Panc1 (cell line): Measurements from ENCODE around the gene CRTAC1. TPM values are rescaled to one million over a fixed set of nuclear protein-coding genes. Genes with fewer than 3 reads are reported as not detected.

Experiments used
- ATAC-seq: fragments of 200-7000 bp; cut with Tn5 transposase; 2 replicates; pipeline ENCODE4 v1.9.1; 2020; ENCODE audit warnings: mild to moderate bottlenecking, moderate library complexity
- BruUV-seq: library from RNA; stranded (reverse); fragments of 400-500 nt; replicated peaks from 2 replicates; lab custom pipeline; 2021; lab: Mats Ljungman, UMichigan
- CTCF ChIA-PET: fragments of 300-600 bp; sonication (Branson Sonifier 250); formaldehyde crosslinking; loops from one replicate; lab custom pipeline; 2022; ENCODE audit warnings: antibody characterized with exemption; lab: Charles Lee
- POLR2A ChIA-PET: fragments of 300-600 bp; sonication (Branson Sonifier 250); formaldehyde crosslinking; loops from one replicate; lab custom pipeline; 2022; ENCODE audit warnings: antibody characterized with exemption; lab: Charles Lee
- DNase-seq: peaks from one replicate; pipeline ENCODE4 v3.0.0-alpha.2; 2010; ENCODE audit warnings: low read depth, low spot score
- H3K27ac ChIP-seq: 2 replicates; pipeline ENCODE4 v1.5.1; 2011; ENCODE audit warnings: mild to moderate bottlenecking, low read length, inconsistent platforms
- H3K27me3 ChIP-seq: fragments of 200-500 bp; sonication (Bioruptor generic); 2 replicates; pipeline ENCODE4 v1.6.0; 2014; ENCODE audit warnings: low read length, inconsistent platforms; ENCODE audit not compliant: control insufficient read depth, insufficient read depth
- H3K36me3 ChIP-seq: fragments of 200-500 bp; sonication (Bioruptor generic); 2 replicates; pipeline ENCODE4 v1.5.1; 2014; ENCODE audit warnings: inconsistent platforms, mild to moderate bottlenecking, low read length, moderate library complexity; ENCODE audit not compliant: control insufficient read depth, insufficient read depth
- H3K4me1 ChIP-seq: 2 replicates; pipeline ENCODE4 v1.5.1; 2011; ENCODE audit warnings: inconsistent platforms, mild to moderate bottlenecking, low read length, moderate library complexity; ENCODE audit not compliant: control insufficient read depth, insufficient read depth
- H3K4me3 ChIP-seq, 2 experiments: 2 replicates each; pipeline ENCODE4 v1.5.1; 2011 to 2012; ENCODE audit warnings: low read depth in 2 of 2, low read length in 2 of 2, mild to moderate bottlenecking in 2 of 2, inconsistent platforms in 1 of 2, moderate library complexity in 1 of 2
- H3K9me3 ChIP-seq: fragments of 200-500 bp; sonication (Bioruptor generic); 2 replicates; pipeline ENCODE4 v1.5.1; 2014; ENCODE audit warnings: low read depth, mild to moderate bottlenecking, inconsistent platforms, low read length, moderate library complexity; ENCODE audit not compliant: control insufficient read depth, insufficient read depth
- POLR2AphosphoS5 ChIP-seq: IDR thresholded peaks from 2 replicates; pipeline ENCODE4 v1.6.1; 2012; ENCODE audit warnings: mild to moderate bottlenecking, low read depth, low read length, moderate library complexity
- SIN3A ChIP-seq: IDR thresholded peaks from 2 replicates; pipeline ENCODE4 v1.6.1; 2012; ENCODE audit warnings: low read depth, mild to moderate bottlenecking, low read length, moderate library complexity, borderline replicate concordance; ENCODE audit not compliant: insufficient read depth
- TCF7L2 ChIP-seq: IDR thresholded peaks from 2 replicates; pipeline ENCODE4 v1.6.1; 2011; ENCODE audit warnings: mild to moderate bottlenecking, low read depth, low read length, inconsistent platforms
- in situ Hi-C: cut with HindIII; loops from 2 replicates; pipeline ENCODE4 v1.10.0; 2016; ENCODE audit warnings: low sequenced_read_pairs, low pct_unique_long_range_greater_than_20kb
- intact Hi-C: fragments of 100-400 bp; cut with micrococcal nuclease; formaldehyde crosslinking; loops from one replicate; pipeline ENCODE4 v1.10.0; 2022; ENCODE audit not compliant: unreplicated experiment
- total RNA-seq: library from RNA; stranded (reverse); gene quantifications from one replicate; pipeline ENCODE4 v1.2.1, GENCODE V29; 2021; ENCODE audit not compliant: unreplicated experiment
- TF ChIP-seq, protein P1 (sequence below), 2 experiments: IDR thresholded peaks; 2 replicates each; pipeline ENCODE4 v1.6.1; 2011 to 2012; ENCODE audit warnings: low read depth in 2 of 2, control low read depth in 1 of 2, low read length in 1 of 2, mild to moderate bottlenecking in 1 of 2, moderate library complexity in 1 of 2; ENCODE audit not compliant: insufficient read depth in 1 of 2
- TF ChIP-seq, protein P2 (sequence below): fragments of 450-650 bp; IDR thresholded peaks from 2 replicates; pipeline ENCODE4 v1.5.1; 2017; ENCODE audit warnings: mild to moderate bottlenecking

CRTAC1 gene
- total RNA-seq, 1 experiment from 2014 or later, result 0.23 TPM

DNA sequence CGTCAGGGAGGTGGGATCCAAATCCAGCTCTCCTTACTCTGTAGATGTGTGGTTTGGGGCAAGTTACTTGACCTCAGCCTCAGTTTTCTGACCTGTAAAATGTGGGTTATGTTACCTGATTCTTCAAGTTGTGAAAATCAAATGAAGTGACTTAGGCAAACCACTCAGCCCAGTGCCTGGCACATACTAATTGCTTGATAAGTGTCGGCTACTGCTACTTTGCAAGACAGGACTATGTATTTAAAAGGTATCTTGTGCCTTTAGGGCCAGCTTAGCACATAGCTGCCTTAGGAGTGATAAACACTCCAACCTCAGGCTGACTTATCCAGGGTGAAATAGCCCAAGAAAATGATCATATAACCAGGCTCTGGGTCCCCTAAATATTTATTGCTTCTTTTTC is 137.9 kb downstream of the CRTAC1 start:
- intact Hi-C loops, result no loop called here
- POLR2A ChIA-PET, result no interaction called here
- Histone ChIP-seq H3K36me3 (no peaks in the 10 kb centered on the region), H3K4me3 (no peak overlapping the region), H3K4me1 (peaks cover 4% of the 10 kb centered on the region; the same call in 1 of the 2 replicates), H3K9me3 (no peaks in the 10 kb centered on the region), H3K27ac (no peak overlapping the region), H3K27me3 (no peaks in the 10 kb centered on the region; the same call in 1 of the 2 replicates)
- BruUV-seq, result no TSS peak
- CTCF ChIA-PET, result no interaction called here
- no peak for DNase-seq
- in situ Hi-C loops, result no loop called here
- ATAC-seq, result no peak
- TF ChIP-seq, protein P1, sequence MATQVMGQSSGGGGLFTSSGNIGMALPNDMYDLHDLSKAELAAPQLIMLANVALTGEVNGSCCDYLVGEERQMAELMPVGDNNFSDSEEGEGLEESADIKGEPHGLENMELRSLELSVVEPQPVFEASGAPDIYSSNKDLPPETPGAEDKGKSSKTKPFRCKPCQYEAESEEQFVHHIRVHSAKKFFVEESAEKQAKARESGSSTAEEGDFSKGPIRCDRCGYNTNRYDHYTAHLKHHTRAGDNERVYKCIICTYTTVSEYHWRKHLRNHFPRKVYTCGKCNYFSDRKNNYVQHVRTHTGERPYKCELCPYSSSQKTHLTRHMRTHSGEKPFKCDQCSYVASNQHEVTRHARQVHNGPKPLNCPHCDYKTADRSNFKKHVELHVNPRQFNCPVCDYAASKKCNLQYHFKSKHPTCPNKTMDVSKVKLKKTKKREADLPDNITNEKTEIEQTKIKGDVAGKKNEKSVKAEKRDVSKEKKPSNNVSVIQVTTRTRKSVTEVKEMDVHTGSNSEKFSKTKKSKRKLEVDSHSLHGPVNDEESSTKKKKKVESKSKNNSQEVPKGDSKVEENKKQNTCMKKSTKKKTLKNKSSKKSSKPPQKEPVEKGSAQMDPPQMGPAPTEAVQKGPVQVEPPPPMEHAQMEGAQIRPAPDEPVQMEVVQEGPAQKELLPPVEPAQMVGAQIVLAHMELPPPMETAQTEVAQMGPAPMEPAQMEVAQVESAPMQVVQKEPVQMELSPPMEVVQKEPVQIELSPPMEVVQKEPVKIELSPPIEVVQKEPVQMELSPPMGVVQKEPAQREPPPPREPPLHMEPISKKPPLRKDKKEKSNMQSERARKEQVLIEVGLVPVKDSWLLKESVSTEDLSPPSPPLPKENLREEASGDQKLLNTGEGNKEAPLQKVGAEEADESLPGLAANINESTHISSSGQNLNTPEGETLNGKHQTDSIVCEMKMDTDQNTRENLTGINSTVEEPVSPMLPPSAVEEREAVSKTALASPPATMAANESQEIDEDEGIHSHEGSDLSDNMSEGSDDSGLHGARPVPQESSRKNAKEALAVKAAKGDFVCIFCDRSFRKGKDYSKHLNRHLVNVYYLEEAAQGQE (IDR thresholded peaks at IDR 0.05; ENCODE audit: insufficient read depth in 1 of 2, low read depth in 2 of 2, low read length in 1 of 2), result no peak
- TF ChIP-seq POLR2AphosphoS5 (no peak), TCF7L2 (no peak), SIN3A (no peak)
- TF ChIP-seq, protein P2, sequence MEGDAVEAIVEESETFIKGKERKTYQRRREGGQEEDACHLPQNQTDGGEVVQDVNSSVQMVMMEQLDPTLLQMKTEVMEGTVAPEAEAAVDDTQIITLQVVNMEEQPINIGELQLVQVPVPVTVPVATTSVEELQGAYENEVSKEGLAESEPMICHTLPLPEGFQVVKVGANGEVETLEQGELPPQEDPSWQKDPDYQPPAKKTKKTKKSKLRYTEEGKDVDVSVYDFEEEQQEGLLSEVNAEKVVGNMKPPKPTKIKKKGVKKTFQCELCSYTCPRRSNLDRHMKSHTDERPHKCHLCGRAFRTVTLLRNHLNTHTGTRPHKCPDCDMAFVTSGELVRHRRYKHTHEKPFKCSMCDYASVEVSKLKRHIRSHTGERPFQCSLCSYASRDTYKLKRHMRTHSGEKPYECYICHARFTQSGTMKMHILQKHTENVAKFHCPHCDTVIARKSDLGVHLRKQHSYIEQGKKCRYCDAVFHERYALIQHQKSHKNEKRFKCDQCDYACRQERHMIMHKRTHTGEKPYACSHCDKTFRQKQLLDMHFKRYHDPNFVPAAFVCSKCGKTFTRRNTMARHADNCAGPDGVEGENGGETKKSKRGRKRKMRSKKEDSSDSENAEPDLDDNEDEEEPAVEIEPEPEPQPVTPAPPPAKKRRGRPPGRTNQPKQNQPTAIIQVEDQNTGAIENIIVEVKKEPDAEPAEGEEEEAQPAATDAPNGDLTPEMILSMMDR, result no peak

DNA sequence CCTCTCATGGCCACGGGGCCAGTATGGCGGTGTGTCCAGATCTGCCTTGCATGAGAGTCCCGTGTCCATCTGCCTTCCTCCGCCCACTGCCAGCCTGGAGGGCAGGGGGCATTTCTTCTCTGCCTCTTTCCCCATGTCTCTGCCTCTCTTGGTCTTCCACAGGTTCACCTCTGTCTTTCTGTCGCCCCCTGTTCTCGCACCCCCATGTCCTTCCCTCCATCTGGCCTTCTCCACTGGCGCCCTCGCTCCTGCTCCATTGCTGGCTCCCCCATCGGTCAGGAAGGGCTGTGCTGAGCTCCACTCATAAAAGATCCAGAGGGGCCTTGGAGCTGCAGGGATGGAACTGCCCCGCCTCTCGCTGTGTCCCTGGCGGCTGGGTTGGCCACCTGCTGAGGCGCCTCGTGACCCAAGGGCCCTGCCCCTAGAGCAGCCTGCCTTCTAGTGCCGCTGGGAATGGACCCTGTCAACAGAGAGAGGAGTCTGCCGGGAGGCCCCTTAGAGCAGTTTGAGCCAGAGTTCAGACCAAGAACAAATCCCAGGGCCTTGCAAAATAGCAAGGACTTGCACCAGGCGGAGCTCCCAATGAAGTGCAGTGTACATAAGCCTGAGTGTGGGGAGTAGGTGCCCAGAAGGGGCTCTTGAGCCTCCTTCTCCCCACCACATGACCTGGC is 138.8 kb downstream of the CRTAC1 start:
- intact Hi-C loops, result no loop called here
- no peak overlapping the region for H3K27ac ChIP-seq
- DNase-seq, result no peak
- H3K4me1 ChIP-seq, result peaks cover 4% of the 10 kb centered on the region; the same call in 1 of the 2 replicates
- no peaks in the 10 kb centered on the region for H3K36me3 ChIP-seq
- no peaks in the 10 kb centered on the region; the same call in 1 of the 2 replicates for H3K27me3 ChIP-seq
- POLR2A ChIA-PET, result no interaction called here
- ATAC-seq, result no peak
- no peak overlapping the region for H3K4me3 ChIP-seq
- no TSS peak for BruUV-seq
- in situ Hi-C loops, result no loop called here
- no peak for TF ChIP-seq SIN3A
- no peak for TF ChIP-seq POLR2AphosphoS5
- TF ChIP-seq TCF7L2, result no peak
- TF ChIP-seq, protein P1 (IDR thresholded peaks at IDR 0.05; ENCODE audit: insufficient read depth in 1 of 2, low read depth in 2 of 2, low read length in 1 of 2), result no peak
- TF ChIP-seq, protein P2, result no peak
- H3K9me3 ChIP-seq, result no peaks in the 10 kb centered on the region
- CTCF ChIA-PET, result no interaction called here
